SU-DHL-6 (cell line): ENCODE measurements around the gene COL21A1.

Source experiments
- CTCF ChIP-seq: fragments of 200-600 bp; sonication (generic); IDR thresholded peaks from one replicate; pipeline ENCODE4 v1.5.1; 2017; ENCODE audit warnings: antibody characterized with exemption, mild to moderate bottlenecking, low read length, moderate library complexity; ENCODE audit not compliant: insufficient read depth, poor library complexity, severe bottlenecking
- EZH2phosphoT487 ChIP-seq: fragments of 200-600 bp; sonication (generic), shearing (Covaris generic); conservative IDR thresholded peaks from 2 replicates; pipeline ENCODE4 v1.6.1; 2018; ENCODE audit warnings: mild to moderate bottlenecking, antibody characterized with exemption, low read length, moderate library complexity, mixed read lengths

- no peak for TF ChIP-seq CTCF
- TF ChIP-seq EZH2phosphoT487: no peak
Measured at GRCh38 chr6:56091159-56091869, 156.1 kb downstream of the COL21A1 start.
